Measurements from ENCODE around the gene TRIM44.

TRIM44 gene

GRCh38 chr11:35662649-35663407 lies at the start of gene TRIM44:
TRIM44 (plus strand) TSS chr11:35662775; CDS start chr11:35663112, 337 bp downstream.
- DNase-seq, result peak; percentile 78

GRCh38 chr11:35614939-35615569 lies 47.5 kb upstream of the TRIM44 start:
- no peak for DNase-seq

GRCh38 chr11:35615921-35616900 lies 46.4 kb upstream of the TRIM44 start:
- peak; percentile 55 for DNase-seq

GRCh38 chr11:35617316-35617686 lies 45.3 kb upstream of the TRIM44 start:
- no peak for DNase-seq

GRCh38 chr11:35617687-35618496 lies 44.7 kb upstream of the TRIM44 start, which contains the start of gene FJX1:
FJX1 (plus strand) TSS chr11:35618460; CDS start chr11:35618637, 177 bp downstream.
- DNase-seq, result peak; percentile 39

- DNase-seq, result no peak
Observed at GRCh38 chr11:35618497-35619115, 44.0 kb upstream of the TRIM44 start.

GRCh38 chr11:35619116-35619854 lies 43.3 kb upstream of the TRIM44 start:
- DNase-seq, result no peak

GRCh38 chr11:35619855-35620640 lies 42.5 kb upstream of the TRIM44 start:
- DNase-seq, result no peak

- DNase-seq, result no peak
Observed at GRCh38 chr11:35620795-35621194, 41.8 kb upstream of the TRIM44 start.

GRCh38 chr11:35621620-35622019 lies 41.0 kb upstream of the TRIM44 start:
- no peak for DNase-seq

- no peak for DNase-seq
Observed at GRCh38 chr11:35622070-35622469, 40.5 kb upstream of the TRIM44 start.

- peak; percentile 46 for DNase-seq
Observed at GRCh38 chr11:35623621-35624168, 38.9 kb upstream of the TRIM44 start.

- no peak for DNase-seq
Observed at GRCh38 chr11:35624316-35624715, 38.3 kb upstream of the TRIM44 start.

- no peak for DNase-seq
Observed at GRCh38 chr11:35624781-35625180, 37.8 kb upstream of the TRIM44 start.

- DNase-seq, result no peak
Observed at GRCh38 chr11:35626501-35626900, 36.1 kb upstream of the TRIM44 start.

- no peak for DNase-seq
Observed at GRCh38 chr11:35629511-35629910, 33.1 kb upstream of the TRIM44 start.

GRCh38 chr11:35629914-35630313 lies 32.7 kb upstream of the TRIM44 start:
- no peak for DNase-seq

- DNase-seq, result no peak
Observed at GRCh38 chr11:35631891-35632290, 30.7 kb upstream of the TRIM44 start.

- no peak for DNase-seq
Observed at GRCh38 chr11:35632301-35632700, 30.3 kb upstream of the TRIM44 start.

Data from MV-4-11 (cell line).